IPS DF 19.7 (cell line): ENCODE results near the gene MAPKAPK3.

Experiments used
- DNase-seq: peaks from one replicate; pipeline ENCODE4 v3.0.0-alpha.2; 2013; ENCODE audit warnings: low read depth, low spot score

MAPKAPK3 gene

GRCh38 chr3:50617096-50617791 lies at the start of gene MAPKAPK3:
Gene MAPKAPK3 (plus strand): TSS chr3:50617151. CDS start chr3:50617566, 415 bp downstream.
- DNase-seq: no peak

- peak; percentile 71 for DNase-seq
Measured at GRCh38 chr3:50567386-50568167, 49.4 kb upstream of the MAPKAPK3 start, which contains the start of gene C3orf18. Gene C3orf18 (minus strand): TSS chr3:50567747. CDS start chr3:50565699, 2,048 bp downstream.

- DNase-seq: peak; percentile 65
Measured at GRCh38 chr3:50568947-50569749, 47.8 kb upstream of the MAPKAPK3 start, which contains the start of gene HEMK1. Gene HEMK1 (plus strand): TSS chr3:50569522. CDS start chr3:50571105, 1,583 bp downstream.

- no peak for DNase-seq
Measured at GRCh38 chr3:50570508-50571279, 46.3 kb upstream of the MAPKAPK3 start.

- DNase-seq: no peak
Measured at GRCh38 chr3:50571486-50571885, 45.5 kb upstream of the MAPKAPK3 start.

- no peak for DNase-seq
Measured at GRCh38 chr3:50572158-50572557, 44.8 kb upstream of the MAPKAPK3 start.

- DNase-seq: no peak
Measured at GRCh38 chr3:50572801-50573371, 44.1 kb upstream of the MAPKAPK3 start.

- no peak for DNase-seq
Measured at GRCh38 chr3:50573566-50574443, 43.1 kb upstream of the MAPKAPK3 start.

GRCh38 chr3:50574444-50574831 lies 42.5 kb upstream of the MAPKAPK3 start:
- DNase-seq: no peak

GRCh38 chr3:50575372-50575771 lies 41.6 kb upstream of the MAPKAPK3 start:
- DNase-seq: no peak

GRCh38 chr3:50577348-50577747 lies 39.6 kb upstream of the MAPKAPK3 start:
- no peak for DNase-seq

- no peak for DNase-seq
Measured at GRCh38 chr3:50580683-50581458, 36.1 kb upstream of the MAPKAPK3 start.

GRCh38 chr3:50581459-50581842 lies 35.5 kb upstream of the MAPKAPK3 start:
- DNase-seq: no peak

GRCh38 chr3:50582083-50582482 lies 34.9 kb upstream of the MAPKAPK3 start:
- no peak for DNase-seq

- DNase-seq: no peak
Measured at GRCh38 chr3:50583897-50584296, 33.1 kb upstream of the MAPKAPK3 start.

GRCh38 chr3:50584391-50584790 lies 32.6 kb upstream of the MAPKAPK3 start:
- DNase-seq: no peak

GRCh38 chr3:50585919-50586762 lies 30.8 kb upstream of the MAPKAPK3 start:
- DNase-seq: no peak

GRCh38 chr3:50586763-50587070 lies 30.2 kb upstream of the MAPKAPK3 start:
- no peak for DNase-seq
